CD4-positive, alpha-beta T cell treated with Interleukin-21 for 1 hour (primary cell): ENCODE data around the gene KIF16B.

Experiments used
- DNase-seq: peaks from one replicate; pipeline ENCODE4 v3.0.0-alpha.2; 2020

The KIF16B gene

GRCh38 chr20:16517946-16518783, 55.1 kb downstream of the KIF16B start:
- peak; percentile 9 for DNase-seq

- no peak for DNase-seq
Observed at GRCh38 chr20:16516794-16517193, 56.5 kb downstream of the KIF16B start.

GRCh38 chr20:16515046-16515445, 58.2 kb downstream of the KIF16B start:
- DNase-seq = no peak

- no peak for DNase-seq
Observed at GRCh38 chr20:16514140-16514539, 59.1 kb downstream of the KIF16B start.

- no peak for DNase-seq
Observed at GRCh38 chr20:16505894-16506293, 67.4 kb downstream of the KIF16B start.

GRCh38 chr20:16501301-16501700, 71.9 kb downstream of the KIF16B start:
- no peak for DNase-seq

- no peak for DNase-seq
Observed at GRCh38 chr20:16500197-16500596, 73.1 kb downstream of the KIF16B start.

GRCh38 chr20:16498526-16499253, 74.6 kb downstream of the KIF16B start:
- DNase-seq = no peak

- DNase-seq = no peak
Observed at GRCh38 chr20:16497896-16498295, 75.4 kb downstream of the KIF16B start.

GRCh38 chr20:16493486-16493885, 79.8 kb downstream of the KIF16B start:
- no peak for DNase-seq

- DNase-seq = no peak
Observed at GRCh38 chr20:16491294-16491905, 81.8 kb downstream of the KIF16B start.

- no peak for DNase-seq
Observed at GRCh38 chr20:16490696-16491095, 82.6 kb downstream of the KIF16B start.

- no peak for DNase-seq
Observed at GRCh38 chr20:16488616-16489015, 84.6 kb downstream of the KIF16B start.

- no peak for DNase-seq
Observed at GRCh38 chr20:16488086-16488485, 85.2 kb downstream of the KIF16B start.

- no peak for DNase-seq
Observed at GRCh38 chr20:16486532-16486931, 86.7 kb downstream of the KIF16B start.

GRCh38 chr20:16485401-16485800, 87.8 kb downstream of the KIF16B start:
- DNase-seq = no peak

GRCh38 chr20:16483024-16483423, 90.2 kb downstream of the KIF16B start:
- no peak for DNase-seq

- DNase-seq = no peak
Observed at GRCh38 chr20:16481977-16482376, 91.3 kb downstream of the KIF16B start.

- no peak for DNase-seq
Observed at GRCh38 chr20:16479666-16480065, 93.6 kb downstream of the KIF16B start.

- no peak for DNase-seq
Observed at GRCh38 chr20:16477632-16478031, 95.6 kb downstream of the KIF16B start.

- peak; percentile 37 for DNase-seq
Observed at GRCh38 chr20:16476032-16476431, 97.2 kb downstream of the KIF16B start.

- DNase-seq = no peak
Observed at GRCh38 chr20:16475225-16475624, 98.0 kb downstream of the KIF16B start.

- no peak for DNase-seq
Observed at GRCh38 chr20:16474363-16474762, 98.9 kb downstream of the KIF16B start.
